ENCODE results near the gene RBM6.

DNA sequence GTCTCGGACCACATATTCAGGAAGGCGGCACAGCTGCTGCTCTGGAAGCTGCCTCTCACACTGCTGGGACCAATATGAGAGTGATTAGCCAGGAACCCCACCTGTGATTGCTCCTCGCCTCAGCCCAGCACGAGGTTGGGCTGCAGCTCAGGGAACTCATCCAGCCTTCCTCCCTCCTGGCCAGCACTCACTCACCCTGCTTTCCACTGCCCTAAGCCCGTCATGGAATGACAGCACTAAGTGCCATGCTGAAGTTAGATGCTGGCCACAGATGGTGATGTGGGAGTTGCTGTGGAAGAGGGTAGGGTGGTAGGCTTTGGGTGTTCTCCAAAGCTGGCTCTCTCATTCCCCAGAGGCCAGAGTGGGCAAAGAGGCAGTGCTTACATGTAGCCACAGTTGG lies 43.6 kb upstream of the RBM6 start:
- TF ChIP-seq REST (IDR thresholded peaks at IDR 0.05; ENCODE audit: low read depth) (no peak), CTCF (IDR thresholded peaks at IDR 0.05 in 2 of 3, conservative IDR thresholded peaks at IDR 0.05 in 1 of 3; ENCODE audit: borderline replicate concordance in 1 of 3, insufficient read depth in 1 of 3, low read depth in 2 of 3, low read length in 2 of 3) (no peak), EZH2 (IDR thresholded peaks at IDR 0.05) (no peak), ZFX (IDR thresholded peaks at IDR 0.05) (no peak), FOSL1 (IDR thresholded peaks at IDR 0.05; ENCODE audit: low read depth) (no peak), POLR2A (IDR thresholded peaks at IDR 0.05; ENCODE audit: borderline replicate concordance, extremely low read depth, insufficient read depth, insufficient read length) (no peak), SP1 (IDR thresholded peaks at IDR 0.05; ENCODE audit: low read depth) (no peak), JUND (IDR thresholded peaks at IDR 0.05) (no peak), RAD21 (IDR thresholded peaks at IDR 0.05; ENCODE audit: low read depth) (no peak), POLR2AphosphoS5 (IDR thresholded peaks at IDR 0.05; ENCODE audit: low read depth, low read length) (0 out of 2 replicates have a peak, but pooled peaks have one; percentile 5), EZH2phosphoT487 (IDR thresholded peaks at IDR 0.05; ENCODE audit: borderline replicate concordance) (no peak)
- TF ChIP-seq, protein P1, sequence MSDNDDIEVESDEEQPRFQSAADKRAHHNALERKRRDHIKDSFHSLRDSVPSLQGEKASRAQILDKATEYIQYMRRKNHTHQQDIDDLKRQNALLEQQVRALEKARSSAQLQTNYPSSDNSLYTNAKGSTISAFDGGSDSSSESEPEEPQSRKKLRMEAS (IDR thresholded peaks at IDR 0.05) = no peak
